SIG-M5 treated with dmso at 0.1 percent for 504 hours (cell line): ENCODE measurements around the gene GMPPA.

ENCODE experiments used
- DNase-seq: peaks from one replicate; lab custom pipeline; 2025; ENCODE audit not compliant: unreplicated experiment; lab: John Stamatoyannopoulos, UW

The GMPPA gene

GRCh38 chr2:219498280-219499057 is at the start of gene GMPPA:
GMPPA (plus strand) TSS chr2:219498891; CDS start chr2:219499976, 1,085 bp downstream.
- DNase-seq, result peak; percentile 99

DNA sequence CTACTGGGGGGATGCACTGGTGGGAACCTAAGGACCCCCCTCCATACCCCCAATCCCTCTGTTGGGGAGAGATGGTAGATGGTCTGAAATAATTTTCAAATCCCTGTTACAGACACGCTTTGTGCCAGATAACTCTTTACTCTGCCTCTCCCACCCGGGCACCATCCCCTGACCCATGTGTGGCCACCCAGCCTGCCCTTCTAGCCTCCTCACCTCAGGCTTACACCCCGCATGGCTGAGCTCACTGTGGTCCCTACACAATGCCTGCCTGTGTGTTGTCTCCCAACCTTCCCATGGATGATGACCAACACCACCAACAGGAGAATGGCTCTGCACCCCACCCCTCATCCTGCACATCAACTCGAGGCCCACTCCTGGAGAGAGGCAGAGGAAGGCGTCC is 49.1 kb upstream of the GMPPA start:
- no peak for DNase-seq

GRCh38 chr2:219451661-219452360 is 46.9 kb upstream of the GMPPA start:
- no peak for DNase-seq

DNA sequence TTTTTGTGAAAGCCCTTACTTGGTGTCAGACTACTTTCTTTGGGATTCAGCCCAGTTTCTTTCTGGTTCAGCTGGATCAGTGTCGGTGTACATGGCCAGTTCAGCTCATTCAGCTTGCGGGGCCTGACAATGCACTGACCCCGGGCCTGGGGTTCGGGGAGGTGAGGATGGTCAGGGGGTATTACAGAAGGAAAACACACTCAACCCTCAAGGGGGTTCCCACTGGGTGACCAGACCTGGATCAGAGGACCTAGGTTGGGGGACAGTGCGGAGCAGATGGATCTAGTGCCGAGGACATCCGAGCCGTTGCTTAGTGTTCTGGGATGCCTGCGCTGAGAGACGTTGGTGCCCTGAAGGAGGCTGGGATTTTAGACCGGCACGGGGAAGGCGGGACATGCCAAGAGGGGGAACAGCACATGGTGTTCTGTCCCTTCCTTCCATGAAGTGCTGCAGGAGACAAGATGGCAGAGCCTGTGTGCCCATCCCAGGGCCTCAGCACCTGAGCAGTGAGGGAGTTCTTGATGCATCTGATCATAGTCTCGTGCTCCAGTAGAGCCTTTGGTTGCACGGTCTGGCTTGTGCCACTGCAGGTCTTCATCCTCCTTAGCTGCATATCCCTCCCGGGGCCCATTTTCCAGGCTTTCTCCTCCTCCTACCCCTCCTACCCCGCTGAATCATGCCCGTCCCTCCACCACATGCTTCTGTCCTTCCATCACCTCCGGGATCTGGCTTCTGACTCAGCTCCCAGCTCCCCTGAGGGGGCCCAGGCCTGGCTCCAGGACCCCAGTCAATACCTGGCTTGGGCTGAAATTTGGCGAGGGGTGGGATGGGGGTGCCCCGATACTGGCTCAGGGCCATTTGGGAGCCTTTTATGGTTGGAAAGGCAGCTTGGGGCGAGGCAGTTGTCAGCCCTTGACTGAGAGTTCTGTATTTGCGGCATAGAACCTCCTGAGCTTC is 46.1 kb upstream of the GMPPA start:
- no peak for DNase-seq

DNA sequence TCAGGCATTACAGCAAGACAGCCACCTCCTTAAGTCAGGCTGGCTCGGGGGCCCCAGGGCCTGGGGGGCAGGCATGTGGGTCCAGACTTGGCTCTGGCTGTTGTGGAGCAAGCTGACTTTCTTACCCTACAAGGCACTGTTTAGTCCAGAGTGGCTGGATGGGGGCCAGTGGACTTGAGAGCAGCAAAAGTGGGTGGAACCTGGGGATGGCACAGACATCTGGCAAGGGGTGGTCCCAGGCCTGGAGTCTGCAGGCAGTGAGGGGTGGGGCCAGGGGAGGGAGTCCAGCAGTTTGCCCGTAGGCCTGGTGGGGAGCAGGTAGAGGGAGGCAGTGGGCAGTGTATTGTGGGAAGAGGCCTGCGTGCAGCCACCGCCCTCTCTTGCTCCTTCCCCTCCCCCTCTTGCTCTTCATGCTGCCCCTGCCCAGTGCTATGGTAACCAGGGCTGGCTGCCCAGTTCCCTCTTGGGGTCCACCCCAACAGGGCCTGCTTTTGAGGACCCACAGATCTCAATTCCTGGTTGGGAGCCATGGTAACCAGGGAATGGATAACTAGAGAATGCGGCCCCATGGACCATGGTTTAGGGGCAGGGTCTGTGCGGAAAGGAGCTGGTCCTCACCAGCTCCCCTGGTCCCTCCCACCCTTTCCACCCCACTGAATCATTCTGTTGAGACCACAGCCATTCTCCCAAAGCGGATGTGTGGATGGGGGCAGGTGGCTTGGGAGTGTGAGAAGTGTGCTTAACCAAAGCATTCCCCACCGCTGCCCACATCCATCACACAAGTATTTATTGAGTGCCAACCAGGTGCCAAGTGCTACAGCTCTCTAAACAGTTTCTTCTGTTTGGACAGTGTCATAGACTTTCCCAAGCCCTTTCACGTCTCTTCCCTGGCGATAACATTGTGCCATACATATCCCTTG is 44.8 kb upstream of the GMPPA start:
- no peak for DNase-seq

GRCh38 chr2:219455581-219455980 is 43.1 kb upstream of the GMPPA start:
- DNase-seq, result peak; percentile 74

GRCh38 chr2:219457784-219458369 is 40.8 kb upstream of the GMPPA start:
- peak; percentile 28 for DNase-seq

DNA sequence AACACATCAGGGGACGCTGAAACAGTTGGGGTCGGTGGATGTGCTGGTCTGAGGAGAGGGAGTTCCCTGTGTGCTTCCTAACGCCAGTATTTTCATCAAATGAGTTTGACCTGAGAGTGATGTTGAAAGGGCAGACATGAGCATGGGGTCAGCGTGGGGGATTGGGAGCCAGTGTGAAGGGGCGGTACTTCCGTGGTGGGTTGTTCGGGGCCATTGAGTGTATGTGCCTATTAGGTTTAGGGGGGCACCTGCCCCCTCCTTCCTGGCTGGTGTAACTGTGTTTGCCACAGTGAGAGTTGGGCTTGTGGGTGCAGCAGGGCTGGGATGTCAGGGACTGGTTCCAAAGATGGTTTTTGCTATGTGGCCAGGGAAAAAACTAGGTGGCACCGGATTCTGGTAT is 39.7 kb upstream of the GMPPA start:
- no peak for DNase-seq

- peak; percentile 51 for DNase-seq
Observed at GRCh38 chr2:219459460-219460311, 39.0 kb upstream of the GMPPA start.

DNA sequence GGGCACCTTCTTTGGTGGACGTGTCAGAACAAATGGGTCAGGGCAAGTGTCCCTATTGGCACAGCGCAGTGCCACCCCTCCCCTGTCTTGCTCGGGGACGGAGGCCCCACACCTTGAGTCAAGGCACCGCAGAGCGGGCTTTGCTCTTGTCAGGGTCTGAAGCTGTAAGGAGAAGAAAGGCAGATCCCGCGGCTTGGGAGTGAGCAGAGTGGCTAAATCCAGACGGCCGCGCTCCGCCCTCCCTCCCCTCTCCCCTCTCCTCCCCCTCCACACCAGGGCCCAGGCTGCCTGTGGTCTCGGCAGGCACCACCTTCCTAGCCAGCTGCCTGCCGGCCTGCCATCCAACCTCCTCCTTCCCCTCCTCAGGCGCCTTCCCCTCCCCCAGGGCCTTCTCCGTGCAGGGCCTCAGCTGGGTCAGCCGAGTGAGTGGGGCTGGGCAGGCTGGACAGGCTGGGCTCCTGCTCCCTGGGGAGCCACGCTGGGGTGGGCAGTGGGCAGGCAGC is 38.2 kb upstream of the GMPPA start:
- no peak for DNase-seq

GRCh38 chr2:219461047-219461514 is 37.6 kb upstream of the GMPPA start:
- no peak for DNase-seq

DNA sequence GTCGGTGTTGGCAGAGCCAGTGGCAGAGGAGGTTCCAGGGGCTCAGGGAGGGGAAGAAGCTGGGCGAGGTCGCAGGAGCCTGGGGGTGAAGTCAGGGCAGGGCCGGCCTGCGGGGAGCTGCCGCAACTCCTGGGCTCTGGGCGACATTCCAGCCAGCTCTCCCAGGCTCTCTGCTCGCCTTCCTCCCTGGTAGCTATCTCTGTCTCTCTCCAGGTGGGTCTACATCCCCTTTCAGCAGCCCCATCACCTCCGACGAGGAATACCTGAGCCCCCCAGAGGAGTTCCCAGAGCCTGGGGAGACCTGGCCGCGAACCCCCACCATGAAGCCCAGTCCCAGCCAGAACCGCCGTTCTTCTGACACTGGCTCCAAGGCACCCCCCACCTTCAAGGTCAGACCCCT is 37.0 kb upstream of the GMPPA start:
- DNase-seq, result no peak

- DNase-seq, result no peak
Observed at GRCh38 chr2:219462349-219462748, 36.3 kb upstream of the GMPPA start.

GRCh38 chr2:219464286-219465032 is 34.2 kb upstream of the GMPPA start:
- no peak for DNase-seq

- DNase-seq, result no peak
Observed at GRCh38 chr2:219465659-219466561, 32.8 kb upstream of the GMPPA start.

GRCh38 chr2:219466816-219467735 is 31.6 kb upstream of the GMPPA start:
- DNase-seq, result no peak
